ENCODE results near the gene FLT3LG.

DNA sequence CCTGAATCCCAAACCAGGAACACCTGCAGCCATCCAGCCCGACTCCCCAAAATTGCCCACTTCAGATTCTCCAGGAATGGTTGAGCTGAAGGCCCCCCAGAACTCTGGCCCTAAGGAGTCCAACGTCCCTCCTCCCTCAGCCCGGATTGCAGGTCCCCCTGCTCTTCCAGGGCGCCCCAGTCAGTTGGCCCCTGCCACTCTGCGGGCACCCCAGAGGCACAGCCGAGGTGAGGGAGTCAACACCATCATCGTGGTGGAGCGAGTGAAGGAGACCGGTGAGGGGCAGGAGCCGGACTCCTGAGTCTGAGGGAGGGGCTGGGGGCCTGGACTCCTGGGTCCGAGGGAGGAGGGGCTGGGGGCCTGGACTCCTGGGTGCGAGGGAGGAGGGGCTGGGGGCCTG, 46.7 kb upstream of the FLT3LG start:
- TF ChIP-seq, protein P1, sequence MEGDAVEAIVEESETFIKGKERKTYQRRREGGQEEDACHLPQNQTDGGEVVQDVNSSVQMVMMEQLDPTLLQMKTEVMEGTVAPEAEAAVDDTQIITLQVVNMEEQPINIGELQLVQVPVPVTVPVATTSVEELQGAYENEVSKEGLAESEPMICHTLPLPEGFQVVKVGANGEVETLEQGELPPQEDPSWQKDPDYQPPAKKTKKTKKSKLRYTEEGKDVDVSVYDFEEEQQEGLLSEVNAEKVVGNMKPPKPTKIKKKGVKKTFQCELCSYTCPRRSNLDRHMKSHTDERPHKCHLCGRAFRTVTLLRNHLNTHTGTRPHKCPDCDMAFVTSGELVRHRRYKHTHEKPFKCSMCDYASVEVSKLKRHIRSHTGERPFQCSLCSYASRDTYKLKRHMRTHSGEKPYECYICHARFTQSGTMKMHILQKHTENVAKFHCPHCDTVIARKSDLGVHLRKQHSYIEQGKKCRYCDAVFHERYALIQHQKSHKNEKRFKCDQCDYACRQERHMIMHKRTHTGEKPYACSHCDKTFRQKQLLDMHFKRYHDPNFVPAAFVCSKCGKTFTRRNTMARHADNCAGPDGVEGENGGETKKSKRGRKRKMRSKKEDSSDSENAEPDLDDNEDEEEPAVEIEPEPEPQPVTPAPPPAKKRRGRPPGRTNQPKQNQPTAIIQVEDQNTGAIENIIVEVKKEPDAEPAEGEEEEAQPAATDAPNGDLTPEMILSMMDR (IDR thresholded peaks at IDR 0.05): no peak
- TF ChIP-seq POLR2A (IDR thresholded peaks at IDR 0.05) (no peak), POLR2AphosphoS5 (IDR thresholded peaks at IDR 0.05) (no peak)

All from prostate gland (tissue), 2 donors.